HG03039 (cell line): ENCODE measurements around the gene SELENOF.
A peak's percentile ranks its signal among the peaks of the same experiment; 100 is the strongest.
"Not testable (repeated sequence)": the region's sequence is repeated elsewhere in the genome, so short reads cannot be mapped to it uniquely, and the experiment has no call there.

ENCODE experiments used
- ATAC-seq: cut with Tn5 transposase; IDR thresholded peaks from one replicate; pipeline ENCODE4 v1.9.1; 2021; ENCODE audit warnings: mild to moderate bottlenecking, moderate library complexity; ENCODE audit not compliant: unreplicated experiment

SELENOF gene

DNA sequence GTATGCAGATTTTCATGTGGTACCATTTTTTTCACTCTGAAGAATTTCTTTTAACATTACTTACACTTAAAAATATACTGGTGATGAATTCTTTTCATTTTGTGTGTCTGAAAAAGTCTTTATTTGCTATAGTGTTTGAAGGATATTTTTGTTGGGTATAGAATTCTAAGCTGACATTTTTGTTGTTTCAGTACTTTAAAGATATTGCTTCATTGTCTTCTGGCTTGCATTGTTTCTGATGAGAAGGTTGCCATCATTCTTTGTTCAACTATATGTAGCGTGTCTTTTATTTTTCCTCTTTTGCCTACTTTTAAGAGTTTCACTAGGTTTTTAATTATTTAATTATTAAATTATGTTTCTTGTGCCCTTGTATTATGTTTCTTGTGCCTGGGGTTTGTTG lies 8.5 kb upstream of the SELENOF start:
- ATAC-seq, result no peak

DNA sequence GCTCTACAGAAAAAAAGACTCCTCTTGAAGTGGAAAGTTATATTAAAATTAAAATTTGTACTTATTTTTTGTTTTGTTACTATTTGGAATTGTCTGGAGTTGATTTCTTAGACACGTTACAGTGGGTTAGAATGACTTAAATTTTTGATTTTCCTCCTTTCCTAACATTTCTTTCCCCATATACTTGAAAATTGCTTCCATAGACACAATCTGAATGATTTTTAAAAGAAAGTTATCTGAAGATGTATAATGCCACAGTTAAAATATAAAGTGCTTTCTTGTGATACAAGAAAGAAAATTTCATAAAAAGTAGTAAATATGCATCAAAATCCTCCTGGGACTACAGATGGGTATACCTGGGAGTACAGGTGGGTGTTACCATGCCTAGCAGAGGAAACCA lies 2.8 kb upstream of the SELENOF start:
- ATAC-seq, result no peak

GRCh38 chr1:86915737-86916235 lies 1.9 kb upstream of the SELENOF start:
- no peak for ATAC-seq

- peak; percentile 10 for ATAC-seq
These were observed 1.2 kb upstream of the SELENOF start for GRCh38 chr1:86914998-86915736.

DNA sequence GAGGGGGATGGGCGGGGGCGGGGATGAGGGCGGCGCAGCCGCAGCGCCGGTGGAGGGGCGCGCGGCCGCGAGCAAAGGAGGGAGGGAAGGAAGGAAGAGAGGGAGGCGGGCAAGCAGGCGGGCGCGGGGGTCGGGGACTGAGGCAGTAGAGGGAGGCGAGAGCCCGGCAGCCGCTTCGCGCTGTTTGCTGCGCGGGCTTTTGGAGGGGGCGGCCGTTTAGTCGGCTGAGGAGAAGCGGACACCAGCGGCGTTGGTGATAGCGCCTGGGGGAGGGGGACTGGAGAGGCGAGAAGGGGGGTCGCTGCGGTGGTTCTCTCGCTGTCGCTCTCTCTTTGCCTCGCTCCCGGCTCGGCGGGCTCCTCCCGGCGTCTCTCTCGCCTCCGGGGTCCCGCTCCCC lies 673 bp upstream of the SELENOF start, which contains the start of gene HS2ST1:
Gene HS2ST1, plus strand, starts transcription at position 35 of the 397 bp plus-strand sequence.
- ATAC-seq, result no peak

GRCh38 chr1:86913399-86913895 lies 479 bp downstream of the SELENOF start:
- ATAC-seq, result no peak

DNA sequence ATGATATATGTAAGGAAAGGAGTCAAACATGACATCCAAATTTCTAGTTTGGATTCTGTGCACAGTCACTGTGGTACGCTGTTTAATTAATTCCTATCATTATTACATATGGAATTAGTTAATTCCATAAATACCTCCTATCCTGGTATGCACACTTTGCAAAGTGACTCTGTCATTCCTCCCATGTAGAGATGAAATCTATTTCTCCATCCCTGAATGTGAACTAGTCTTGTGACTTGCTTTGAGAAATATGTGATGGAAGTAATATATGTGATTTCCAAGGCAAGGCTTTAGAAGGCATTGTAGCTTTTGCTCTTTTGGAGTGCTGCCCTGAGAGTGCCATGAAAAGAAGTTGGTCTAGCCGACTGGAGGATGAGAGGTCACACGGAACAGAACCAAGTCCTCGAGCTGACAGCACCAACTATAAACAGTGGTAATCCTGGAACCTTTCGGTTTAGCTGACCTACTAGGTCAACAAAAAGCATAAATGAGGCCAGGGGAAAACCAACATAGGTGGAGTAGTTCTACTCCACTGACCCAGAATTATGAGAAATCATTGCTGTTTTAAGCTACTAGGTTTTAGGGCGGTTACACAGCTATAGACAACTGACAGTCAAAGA lies 1.5 kb downstream of the SELENOF start:
- no peak for ATAC-seq

- ATAC-seq, result no peak
These were observed 7.5 kb downstream of the SELENOF start for GRCh38 chr1:86906419-86906818.

- no peak for ATAC-seq
These were observed 8.1 kb downstream of the SELENOF start for GRCh38 chr1:86905875-86906274.

- not testable (repeated sequence) for ATAC-seq
These were observed 14.5 kb downstream of the SELENOF start for GRCh38 chr1:86899401-86899800.

GRCh38 chr1:86888327-86888726 lies 25.6 kb downstream of the SELENOF start:
- no peak for ATAC-seq

- ATAC-seq, result no peak
These were observed 26.3 kb downstream of the SELENOF start for GRCh38 chr1:86887479-86888162.

DNA sequence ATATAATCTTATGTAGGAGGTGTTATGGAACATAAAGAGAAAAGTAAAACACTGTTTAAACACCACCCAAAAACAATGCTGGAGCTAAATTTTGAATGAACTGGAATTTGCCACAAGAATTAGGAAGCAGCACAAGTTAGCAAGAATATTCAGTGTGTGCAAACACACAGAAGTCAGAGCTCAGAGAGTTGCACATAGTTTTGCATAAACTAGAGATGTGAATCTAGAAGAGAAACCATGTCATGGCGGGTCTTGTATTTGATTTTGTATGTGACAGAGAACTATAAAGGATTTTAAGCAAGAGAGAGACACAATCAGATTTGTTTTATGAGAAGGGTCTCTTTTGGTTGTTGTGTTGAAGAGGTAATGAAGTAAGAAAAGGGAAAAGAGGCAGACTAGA lies 38.2 kb downstream of the SELENOF start:
- ATAC-seq, result no peak

GRCh38 chr1:86872086-86872485 lies 41.8 kb downstream of the SELENOF start:
- no peak for ATAC-seq

DNA sequence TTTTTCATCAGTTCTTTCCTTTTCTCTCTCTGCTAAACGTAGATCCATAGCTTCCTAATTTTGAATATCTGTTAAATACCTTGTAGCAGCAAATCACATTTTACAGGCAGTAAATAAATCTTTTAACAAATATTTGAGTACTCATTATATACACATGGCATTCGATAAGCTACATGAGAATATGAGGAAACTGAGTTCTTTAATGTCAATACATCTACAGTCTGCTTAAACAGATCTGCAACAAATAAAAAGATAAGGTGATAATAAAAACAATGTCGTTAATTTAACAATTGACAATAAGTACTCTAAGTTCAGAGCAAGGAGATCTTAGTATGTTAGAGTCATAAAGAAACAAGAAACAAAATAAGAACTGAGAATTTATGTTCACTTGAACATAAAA lies 42.9 kb downstream of the SELENOF start:
- no peak for ATAC-seq

DNA sequence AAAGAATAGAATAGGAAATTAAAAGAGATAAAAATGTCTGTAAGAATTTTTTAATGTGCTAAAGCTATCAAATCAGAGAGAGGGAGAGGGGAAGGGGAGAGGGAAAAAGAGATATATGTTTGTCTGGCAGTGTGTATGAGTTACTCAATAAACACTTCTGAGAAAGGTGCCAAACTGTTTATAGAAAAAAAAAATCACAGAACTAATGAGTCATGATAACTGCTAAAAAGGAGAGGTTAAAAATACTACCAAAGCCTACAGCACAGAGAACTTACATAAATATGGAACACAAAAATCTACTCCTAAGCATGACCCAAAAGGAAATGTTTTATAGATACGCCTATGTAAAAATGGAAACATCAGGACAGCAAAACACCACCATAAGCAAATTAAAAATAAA lies 45.4 kb downstream of the SELENOF start:
- no peak for ATAC-seq

DNA sequence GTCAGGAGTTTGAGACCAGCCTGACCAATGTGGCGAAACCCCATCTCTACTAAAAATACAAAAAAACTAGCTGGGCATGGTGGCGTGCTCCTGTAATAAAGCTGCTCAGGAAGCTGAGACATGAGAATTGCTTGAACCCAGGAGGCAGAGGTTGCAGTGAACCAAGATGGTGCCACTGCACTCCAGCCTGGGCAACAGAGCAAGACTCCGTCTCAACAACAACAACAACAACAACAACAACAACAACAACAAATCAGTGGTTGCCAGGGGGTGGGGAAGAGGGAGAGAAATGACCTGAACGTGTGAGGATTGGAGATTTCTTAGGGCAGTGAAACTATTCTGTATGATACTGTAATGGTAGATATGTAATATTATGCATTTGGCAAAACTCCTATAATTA lies 46.6 kb downstream of the SELENOF start:
- ATAC-seq, result not testable (repeated sequence)

DNA sequence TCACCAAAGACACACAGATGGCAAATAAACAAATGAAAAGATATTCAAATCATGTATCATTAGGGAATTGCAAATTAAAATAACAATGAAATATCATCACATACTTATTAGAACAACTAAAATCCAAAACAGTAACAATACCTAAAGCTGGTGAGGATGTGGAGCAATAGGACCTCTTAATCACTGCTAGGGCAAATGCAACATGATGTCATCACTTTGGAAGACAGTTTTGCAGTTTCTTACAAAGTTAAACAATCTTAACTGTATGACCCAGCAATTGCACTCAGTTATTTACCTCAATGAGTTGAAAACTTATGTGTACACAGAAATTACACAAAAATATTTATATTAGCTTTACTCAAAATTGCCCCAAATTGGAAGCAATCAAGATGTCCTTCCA lies 47.3 kb downstream of the SELENOF start:
- ATAC-seq, result no peak

DNA sequence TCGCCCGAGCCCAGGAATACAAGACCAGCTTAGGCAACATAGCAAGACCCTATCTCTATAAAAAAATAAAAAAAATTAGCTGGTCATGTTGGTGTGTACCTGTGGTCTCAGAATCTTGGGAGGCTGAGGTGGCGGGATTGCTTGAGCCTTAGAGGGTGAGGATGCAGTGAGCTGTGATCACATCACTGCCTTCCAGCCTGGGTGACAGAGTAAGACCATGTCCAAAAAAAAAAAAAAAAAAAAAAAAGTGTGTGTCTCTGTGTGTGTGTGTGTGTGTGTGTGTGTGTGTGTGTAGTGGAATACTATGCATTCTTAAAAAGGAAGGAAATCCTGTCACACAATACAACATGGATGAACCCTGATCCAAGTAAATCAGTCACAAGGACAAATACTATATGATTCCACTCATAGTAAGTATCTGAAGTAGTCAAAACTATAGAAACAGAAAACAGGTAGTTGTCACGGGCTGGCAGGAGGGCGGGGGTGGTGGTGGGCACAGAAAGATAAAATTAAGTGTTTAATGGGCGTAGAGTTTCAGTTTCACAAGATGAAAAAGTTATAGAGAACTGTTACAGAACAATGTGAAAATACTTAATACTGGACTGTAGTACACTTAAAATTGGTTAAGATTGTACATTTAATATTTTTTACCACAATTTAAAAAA lies 47.8 kb downstream of the SELENOF start:
- ATAC-seq, result no peak

DNA sequence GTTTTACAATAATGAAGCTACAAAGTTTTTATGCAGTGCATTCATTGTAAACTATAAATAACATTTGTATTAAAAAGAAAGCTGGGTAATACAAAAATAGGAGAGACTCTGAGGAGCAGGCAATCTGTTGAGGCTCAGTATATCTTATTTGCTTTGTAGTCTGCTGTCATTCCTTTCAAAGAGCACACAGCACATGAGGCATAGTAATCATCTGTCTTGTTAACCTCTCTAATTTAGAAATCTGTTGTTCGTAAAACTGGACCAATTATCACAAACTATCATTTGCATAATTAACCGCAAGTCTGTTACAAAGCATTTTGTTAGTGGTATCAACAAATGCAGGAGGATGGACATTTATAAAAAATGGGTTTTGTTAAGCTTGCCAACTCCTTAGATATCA lies 51.0 kb downstream of the SELENOF start:
- ATAC-seq, result no peak

- no peak for ATAC-seq
These were observed 52.5 kb downstream of the SELENOF start for GRCh38 chr1:86861424-86861823.
